Caco-2 (cell line): ENCODE data around the gene LCNL1. TPM values are rescaled to one million over a fixed set of nuclear protein-coding genes. Genes with fewer than 3 reads are reported as not detected.

ENCODE experiments used
- BruUV-seq: library from RNA; stranded (reverse); fragments of 400-500 nt; replicated peaks from 2 replicates; lab custom pipeline; 2021; lab: Mats Ljungman, UMichigan
- CTCF ChIA-PET: fragments of 300-600 bp; sonication (Branson Sonifier 250); formaldehyde crosslinking; loops from one replicate; lab custom pipeline; 2022; ENCODE audit warnings: antibody characterized with exemption; lab: Charles Lee
- POLR2A ChIA-PET: fragments of 300-600 bp; sonication (Branson Sonifier 250); formaldehyde crosslinking; loops from one replicate; lab custom pipeline; 2022; ENCODE audit warnings: antibody characterized with exemption; lab: Charles Lee
- DNase-seq, 2 experiments: peaks; one replicate each; pipeline versions ENCODE4 v3.0.0 to v3.0.0-alpha.2; 2020 to 2022
- H3K27me3 ChIP-seq: replicated peaks from 2 replicates; pipeline ENCODE4 v1.6.0; 2011; ENCODE audit warnings: low read length; ENCODE audit not compliant: control insufficient read depth, insufficient read depth
- H3K36me3 ChIP-seq: 2 replicates; pipeline ENCODE4 v1.5.1; 2011; ENCODE audit warnings: low read length; ENCODE audit not compliant: control insufficient read depth, insufficient read depth
- H3K4me1 ChIP-seq: fragments of 250-450 bp; sonication (Bioruptor Pico); 2 replicates; pipeline ENCODE4 v1.5.1; 2020; ENCODE audit warnings: mild to moderate bottlenecking
- H3K4me3 ChIP-seq: 2 replicates; pipeline ENCODE4 v1.5.1; 2011; ENCODE audit warnings: low read depth, mild to moderate bottlenecking, control low read depth, low read length
- H3K9me3 ChIP-seq: fragments of 250-450 bp; sonication (Bioruptor Pico); 2 replicates; pipeline ENCODE4 v1.5.1; 2020; ENCODE audit warnings: mild to moderate bottlenecking, moderate library complexity
- H3K27ac Mint-ChIP-seq: one replicate; pipeline ENCODE4 v1.8.0; 2022; ENCODE audit warnings: mixed read lengths; ENCODE audit not compliant: unreplicated experiment
- H3K27me3 Mint-ChIP-seq: one replicate; pipeline ENCODE4 v1.8.0; 2022; ENCODE audit warnings: mixed read lengths; ENCODE audit not compliant: insufficient read depth, unreplicated experiment
- H3K36me3 Mint-ChIP-seq: one replicate; pipeline ENCODE4 v1.8.0; 2022; ENCODE audit warnings: mild to moderate bottlenecking, mixed read lengths; ENCODE audit not compliant: insufficient read depth, unreplicated experiment
- H3K4me1 Mint-ChIP-seq: one replicate; pipeline ENCODE4 v1.8.0; 2022; ENCODE audit warnings: low read depth, mixed read lengths; ENCODE audit not compliant: unreplicated experiment
- H3K4me3 Mint-ChIP-seq: one replicate; pipeline ENCODE4 v1.8.0; 2022; ENCODE audit warnings: mild to moderate bottlenecking, moderate library complexity, mixed read lengths; ENCODE audit not compliant: unreplicated experiment
- H3K9me3 Mint-ChIP-seq: one replicate; pipeline ENCODE4 v1.8.0; 2022; ENCODE audit warnings: mixed read lengths; ENCODE audit not compliant: unreplicated experiment
- intact Hi-C: fragments of 100-400 bp; cut with micrococcal nuclease; formaldehyde crosslinking; loops from one replicate; pipeline ENCODE4 v1.10.0; 2022; ENCODE audit not compliant: unreplicated experiment
- total RNA-seq: library from RNA; stranded (reverse); gene quantifications from 2 replicates; pipeline ENCODE4 v1.2.3, GENCODE V29; 2022
- TF ChIP-seq, protein P1 (sequence below), 2 experiments: fragments of 200-600 bp in 1 of 2; IDR thresholded peaks; 1 replicate in 1 of 2; 2 replicates in 1 of 2; pipeline versions ENCODE4 v1.5.1 to v1.8.0; 2011 to 2022; ENCODE audit warnings: antibody characterized with exemption in 1 of 2, control low read depth in 1 of 2, inconsistent platforms in 1 of 2, low read depth in 1 of 2, low read length in 1 of 2, mild to moderate bottlenecking in 1 of 2, moderate library complexity in 1 of 2; ENCODE audit not compliant: insufficient read depth in 1 of 2, severe bottlenecking in 1 of 2, unreplicated experiment in 1 of 2

The LCNL1 gene
- total RNA-seq, 1 experiment from 2014 or later = not detected

DNA sequence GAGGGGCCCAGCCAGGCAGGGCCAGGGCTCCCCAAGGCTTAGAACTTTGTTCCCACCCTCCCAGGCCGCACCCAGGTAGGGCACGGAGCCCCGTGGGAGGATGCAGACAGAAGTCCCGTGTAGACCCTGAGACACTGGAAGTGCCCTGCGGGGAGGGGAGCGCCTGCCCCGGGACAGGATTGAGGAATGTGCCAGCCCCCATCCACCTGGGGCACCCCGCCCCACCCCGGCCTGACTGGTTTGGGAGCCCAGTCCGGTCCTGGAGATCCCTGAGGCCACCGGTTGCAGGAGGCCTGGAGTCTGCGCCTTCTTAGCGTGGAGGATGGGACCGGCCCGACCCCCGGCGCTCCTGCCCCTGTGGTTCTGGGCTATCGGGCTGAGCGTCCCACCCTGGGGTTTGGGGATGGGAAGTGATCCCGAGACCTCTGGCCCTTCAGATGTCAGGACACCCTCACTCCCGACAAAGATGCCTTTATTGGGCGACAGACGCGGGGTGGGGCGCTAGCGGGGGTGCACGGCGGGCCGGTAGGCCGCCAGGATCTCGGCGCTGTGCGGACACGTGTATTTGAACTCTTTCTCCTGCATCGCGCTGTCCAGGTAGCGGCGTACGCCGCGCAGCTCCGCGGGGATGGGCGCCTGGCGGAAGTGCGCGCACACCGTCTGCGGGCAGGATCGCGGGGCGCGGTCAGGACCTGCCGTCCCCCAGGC lies 11.5 kb downstream of the LCNL1 start:
- Histone ChIP-seq H3K27me3 (no peaks in the 10 kb centered on the region), H3K4me1 (peaks cover 47% of the 10 kb centered on the region), H3K9me3 (no peaks in the 10 kb centered on the region), H3K4me3 (no peak overlapping the region), H3K36me3 (no peaks in the 10 kb centered on the region)
- no TSS peak for BruUV-seq
- TF ChIP-seq, protein P1, sequence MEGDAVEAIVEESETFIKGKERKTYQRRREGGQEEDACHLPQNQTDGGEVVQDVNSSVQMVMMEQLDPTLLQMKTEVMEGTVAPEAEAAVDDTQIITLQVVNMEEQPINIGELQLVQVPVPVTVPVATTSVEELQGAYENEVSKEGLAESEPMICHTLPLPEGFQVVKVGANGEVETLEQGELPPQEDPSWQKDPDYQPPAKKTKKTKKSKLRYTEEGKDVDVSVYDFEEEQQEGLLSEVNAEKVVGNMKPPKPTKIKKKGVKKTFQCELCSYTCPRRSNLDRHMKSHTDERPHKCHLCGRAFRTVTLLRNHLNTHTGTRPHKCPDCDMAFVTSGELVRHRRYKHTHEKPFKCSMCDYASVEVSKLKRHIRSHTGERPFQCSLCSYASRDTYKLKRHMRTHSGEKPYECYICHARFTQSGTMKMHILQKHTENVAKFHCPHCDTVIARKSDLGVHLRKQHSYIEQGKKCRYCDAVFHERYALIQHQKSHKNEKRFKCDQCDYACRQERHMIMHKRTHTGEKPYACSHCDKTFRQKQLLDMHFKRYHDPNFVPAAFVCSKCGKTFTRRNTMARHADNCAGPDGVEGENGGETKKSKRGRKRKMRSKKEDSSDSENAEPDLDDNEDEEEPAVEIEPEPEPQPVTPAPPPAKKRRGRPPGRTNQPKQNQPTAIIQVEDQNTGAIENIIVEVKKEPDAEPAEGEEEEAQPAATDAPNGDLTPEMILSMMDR (IDR thresholded peaks at IDR 0.05; ENCODE audit: insufficient read depth in 1 of 2, low read depth in 1 of 2, low read length in 1 of 2, severe bottlenecking in 1 of 2, unreplicated experiment in 1 of 2) = no peak
- H3K36me3 Mint-ChIP-seq = peaks cover 45% of the 10 kb centered on the region
- DNase-seq = peak in 1 of 2 experiments; percentile 61
- peaks cover 24% of the 10 kb centered on the region for H3K4me1 Mint-ChIP-seq
- POLR2A ChIA-PET = no interaction called here
- no peak overlapping the region for H3K27ac Mint-ChIP-seq
- H3K27me3 Mint-ChIP-seq = no peaks in the 10 kb centered on the region
- no peaks in the 10 kb centered on the region for H3K9me3 Mint-ChIP-seq
- peak overlapping the region; percentile 83 for H3K4me3 Mint-ChIP-seq
- intact Hi-C loops = no loop called here
- CTCF ChIA-PET = interaction anchor here (0.7 to 2.7 kb wide), 2 partner anchors 35 to 242 kb away, joined by 5 to 18 read pairs; no protein-coding TSS in a partner anchor

DNA sequence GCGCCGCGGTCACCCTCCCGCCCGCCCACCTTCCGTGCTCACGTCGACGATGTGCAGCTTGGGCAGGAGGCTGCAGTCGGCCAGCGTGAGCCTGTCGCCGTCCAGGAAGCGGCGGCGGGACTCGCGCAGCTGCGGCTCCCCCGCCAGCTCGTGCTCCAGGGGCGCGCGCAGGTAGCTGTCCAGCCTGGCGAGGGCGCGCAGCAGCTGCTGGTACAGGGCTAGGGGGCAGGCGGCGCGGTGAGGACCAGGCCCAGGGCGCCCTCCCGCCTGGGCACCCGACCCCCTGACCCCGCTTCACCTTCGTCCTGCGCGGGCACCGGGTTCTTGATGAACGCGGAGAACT lies 12.1 kb downstream of the LCNL1 start:
- H3K27ac Mint-ChIP-seq = no peak overlapping the region
- TF ChIP-seq, protein P1 (IDR thresholded peaks at IDR 0.05; ENCODE audit: insufficient read depth in 1 of 2, low read depth in 1 of 2, low read length in 1 of 2, severe bottlenecking in 1 of 2, unreplicated experiment in 1 of 2) = no peak
- Histone ChIP-seq H3K36me3 (no peaks in the 10 kb centered on the region), H3K9me3 (no peaks in the 10 kb centered on the region), H3K4me3 (no peak overlapping the region), H3K4me1 (peaks cover 43% of the 10 kb centered on the region), H3K27me3 (no peaks in the 10 kb centered on the region)
- H3K4me3 Mint-ChIP-seq = no peak overlapping the region
- ChIA-PET CTCF (interaction anchor here (2.8 kb wide), 1 partner anchor 40 kb away, joined by 12 read pairs; no protein-coding TSS in a partner anchor), POLR2A (no interaction called here)
- no TSS peak for BruUV-seq
- no peak for DNase-seq
- H3K36me3 Mint-ChIP-seq = peaks cover 45% of the 10 kb centered on the region
- no peaks in the 10 kb centered on the region for H3K9me3 Mint-ChIP-seq
- peaks cover 19% of the 10 kb centered on the region for H3K4me1 Mint-ChIP-seq
- intact Hi-C loops = no loop called here
- H3K27me3 Mint-ChIP-seq = no peaks in the 10 kb centered on the region

DNA sequence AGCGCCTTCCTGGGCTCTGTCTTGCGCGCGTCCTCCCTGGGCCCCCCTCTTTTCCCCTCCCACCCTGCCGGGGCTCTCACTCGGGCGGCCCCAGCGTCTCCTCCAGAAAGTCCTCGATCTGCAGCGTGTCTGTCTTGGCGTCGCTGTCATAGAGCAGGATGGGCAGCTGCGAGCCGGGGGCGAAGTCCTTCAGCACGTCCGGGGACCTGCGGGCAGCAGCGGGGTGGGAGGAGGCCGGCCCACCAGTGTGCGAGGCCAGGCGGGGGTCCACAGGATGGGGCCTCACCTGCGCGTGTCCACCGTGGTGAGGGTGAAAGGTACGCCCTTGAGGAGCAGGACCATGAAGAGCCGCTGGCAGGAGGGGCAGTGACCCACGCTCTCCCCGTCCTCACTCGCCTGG lies 12.6 kb downstream of the LCNL1 start:
- Histone ChIP-seq H3K4me1 (peaks cover 42% of the 10 kb centered on the region), H3K9me3 (no peaks in the 10 kb centered on the region), H3K36me3 (no peaks in the 10 kb centered on the region), H3K4me3 (no peak overlapping the region), H3K27me3 (no peaks in the 10 kb centered on the region)
- no TSS peak for BruUV-seq
- no peak for DNase-seq
- Mint-ChIP-seq H3K27ac (no peak overlapping the region), H3K4me1 (peaks cover 14% of the 10 kb centered on the region), H3K27me3 (no peaks in the 10 kb centered on the region), H3K4me3 (no peak overlapping the region), H3K9me3 (no peaks in the 10 kb centered on the region), H3K36me3 (peaks cover 45% of the 10 kb centered on the region)
- ChIA-PET CTCF (interaction anchor here (0.5 to 2.8 kb wide), 5 partner anchors 27 to 72 kb away, joined by 4 to 13 read pairs (median 4); no protein-coding TSS in a partner anchor), POLR2A (no interaction called here)
- TF ChIP-seq, protein P1 (IDR thresholded peaks at IDR 0.05; ENCODE audit: insufficient read depth in 1 of 2, low read depth in 1 of 2, low read length in 1 of 2, severe bottlenecking in 1 of 2, unreplicated experiment in 1 of 2) = no peak
- intact Hi-C loops = no loop called here
